ENCODE data around the gene PMPCA.

Gene PMPCA

GRCh38 chr9:136381966-136382513, 28.4 kb upstream of the PMPCA start:
- no peak for TF ChIP-seq CTCF (IDR thresholded peaks at IDR 0.05)

GRCh38 chr9:136383436-136383835, 27.0 kb upstream of the PMPCA start:
- no peak for TF ChIP-seq CTCF (IDR thresholded peaks at IDR 0.05)

GRCh38 chr9:136385015-136385414, 25.4 kb upstream of the PMPCA start:
- no peak for TF ChIP-seq CTCF (IDR thresholded peaks at IDR 0.05)

GRCh38 chr9:136386018-136386417, 24.4 kb upstream of the PMPCA start:
- no peak for TF ChIP-seq CTCF (IDR thresholded peaks at IDR 0.05)

GRCh38 chr9:136387217-136387616, 23.2 kb upstream of the PMPCA start:
- TF ChIP-seq CTCF (IDR thresholded peaks at IDR 0.05), result no peak

GRCh38 chr9:136389396-136389795, 21.1 kb upstream of the PMPCA start:
- no peak for TF ChIP-seq CTCF (IDR thresholded peaks at IDR 0.05)

GRCh38 chr9:136391737-136392537, 18.5 kb upstream of the PMPCA start:
- TF ChIP-seq CTCF (IDR thresholded peaks at IDR 0.05), result no peak
